ENCODE data around the gene ENAM. TPM values are rescaled to one million over a fixed set of nuclear protein-coding genes. Genes with fewer than 3 reads are reported as not detected.

ENAM gene
- total and polyA plus RNA-seq, 2 of the 8 experiments (the other 6 are each of a cell fraction or from before 2014, with no cell fraction given) = not detected

DNA sequence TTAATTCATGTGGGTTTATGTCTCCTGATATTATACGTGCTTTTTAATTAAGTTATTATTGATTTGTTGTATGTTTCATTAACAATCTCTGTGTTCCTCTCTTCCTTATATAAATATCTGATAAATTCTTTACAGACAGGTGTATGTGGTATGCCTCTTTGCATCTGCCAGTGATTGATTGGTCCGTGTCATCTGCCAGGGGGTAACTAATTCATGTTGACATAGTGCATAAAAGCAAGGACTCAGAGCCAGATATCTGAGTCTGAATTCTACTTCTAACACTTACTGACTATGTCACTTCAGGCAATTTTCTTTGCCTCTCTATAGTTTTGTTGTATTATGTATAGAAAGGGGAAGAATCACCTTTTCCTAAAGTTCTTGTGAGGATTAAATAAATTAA, 41.7 kb upstream of the ENAM start:
- H3K23ac ChIP-seq (ENCODE audit: insufficient read length) = no peak overlapping the region
- DNase-seq (ENCODE audit: low read depth in 1 of 2, low spot score in 2 of 2) = no peak
- TF ChIP-seq GABPA (IDR thresholded peaks at IDR 0.05; ENCODE audit: borderline replicate concordance, insufficient read depth, low read length) (no peak), CREB1 (IDR thresholded peaks at IDR 0.05) (no peak), TAF1 (IDR thresholded peaks at IDR 0.05; ENCODE audit: low read depth, low read length) (no peak), POLR2A (IDR thresholded peaks at IDR 0.05; ENCODE audit: control extremely low read depth in 1 of 2, low read depth in 2 of 2, low read length in 2 of 2) (no peak), HDAC6 (IDR thresholded peaks at IDR 0.05; ENCODE audit: low read depth, low read length) (no peak), TBP (IDR thresholded peaks at IDR 0.05; ENCODE audit: low read depth, low read length) (no peak)

More for the DNA sequence above, 41.7 kb upstream of the ENAM start:
- no peaks in the 10 kb centered on the region for H3K79me1 ChIP-seq (ENCODE audit: low read depth, low read length)
- H3K27me3 ChIP-seq (replicated peaks in 1 of 4; ENCODE audit: control insufficient read depth in 3 of 4, extremely low read depth in 1 of 4, insufficient read depth in 3 of 4, low read length in 3 of 4) = no peaks in the 10 kb centered on the region
- ChIA-PET CTCF (ENCODE audit: partially characterized antibody) (no interaction called here), POLR2A (ENCODE audit: partially characterized antibody) (no interaction called here)
- no peak overlapping the region for H2BK20ac ChIP-seq (ENCODE audit: low read length)
- no peak overlapping the region for H3K4me2 ChIP-seq (ENCODE audit: insufficient read depth in 1 of 2, low read depth in 2 of 2, low read length in 2 of 2)
- no peak overlapping the region for H3K18ac ChIP-seq (ENCODE audit: extremely low read depth, low read length)
- 90% methylated on average over 2 of the region's 2 CpGs; no CpG with 5 or more reads in 1 of the 2 experiments for WGBS, 2 experiments (ENCODE audit: extremely low coverage in 1 of 2, insufficient coverage in 1 of 2, insufficient read length in 1 of 2, insufficient replicate concordance in 2 of 2, low coverage in 1 of 2, low lambda C conversion rate in 2 of 2, missing lambda C conversion rate in 1 of 2)
- no peak overlapping the region for H2AFZ ChIP-seq (ENCODE audit: low read length)
- H3K4ac ChIP-seq (replicated peaks; ENCODE audit: insufficient read length, low read depth, low read length) = no peak overlapping the region
- H3K79me2 ChIP-seq (ENCODE audit: control insufficient read depth in 1 of 2, insufficient read depth in 2 of 2, low read length in 2 of 2) = no peaks in the 10 kb centered on the region
- H4K20me1 ChIP-seq (replicated peaks in 1 of 2; ENCODE audit: control insufficient read depth in 1 of 2, insufficient read depth in 2 of 2, low read length in 2 of 2) = no peaks in the 10 kb centered on the region
- no peak overlapping the region for H2BK15ac ChIP-seq (ENCODE audit: low read length)
- H3K56ac ChIP-seq (replicated peaks; ENCODE audit: insufficient read length, low read depth, low read length) = no peak overlapping the region
- FAIRE-seq = no peak
- H4K5ac ChIP-seq (ENCODE audit: insufficient read length, low read depth, low read length) = no peak overlapping the region
- H2BK5ac ChIP-seq (ENCODE audit: low read depth, low read length) = no peak overlapping the region
- H3K36me3 ChIP-seq (ENCODE audit: control insufficient read depth in 2 of 4, insufficient read depth in 4 of 4, low read length in 3 of 4) = no peaks in the 10 kb centered on the region
- H3K4me3 ChIP-seq (ENCODE audit: extremely low read depth in 1 of 4, insufficient read depth in 2 of 4, low read depth in 3 of 4, low read length in 4 of 4) = no peak overlapping the region
- no peak overlapping the region for H2BK12ac ChIP-seq (ENCODE audit: low read depth, low read length)
- H3K9me3 ChIP-seq (ENCODE audit: insufficient read depth in 2 of 2, low read depth in 1 of 2, low read length in 1 of 2) = no peaks in the 10 kb centered on the region
- no peak overlapping the region for H4K8ac ChIP-seq (ENCODE audit: extremely low read depth, insufficient read depth, low read length)
- H3K23me2 ChIP-seq (ENCODE audit: low read depth, low read length) = no peaks in the 10 kb centered on the region
- no peak overlapping the region for H3K27ac ChIP-seq (ENCODE audit: low read depth, low read length)
- no peak overlapping the region for H4K91ac ChIP-seq (replicated peaks; ENCODE audit: insufficient read length, low read length)
- no peak overlapping the region for H2BK120ac ChIP-seq (replicated peaks; ENCODE audit: low read depth, low read length)
- H3K4me1 ChIP-seq (replicated peaks in 1 of 4; ENCODE audit: control insufficient read depth in 3 of 4, insufficient read depth in 4 of 4, low read length in 3 of 4) = no peaks in the 10 kb centered on the region
- no peak overlapping the region for H2AK5ac ChIP-seq (ENCODE audit: low read depth, low read length)
- no peak overlapping the region for H3K14ac ChIP-seq (ENCODE audit: insufficient read length)
- no peak overlapping the region for H3K9ac ChIP-seq (replicated peaks in 1 of 4; ENCODE audit: extremely low read depth in 1 of 4, low read depth in 3 of 4, low read length in 3 of 4)

Data from H1 (cell line).